Fibroblast of pulmonary artery (primary cell): Measurements from ENCODE around the gene GOLGA2.

ENCODE experiments used
- DNase-seq: peaks from one replicate; pipeline ENCODE4 v3.0.0-alpha.2; 2010; ENCODE audit warnings: low read depth
- H3K4me3 ChIP-seq: replicated peaks from 2 replicates; pipeline ENCODE4 v1.5.1; 2011; ENCODE audit warnings: low read depth, mild to moderate bottlenecking, control low read depth, low read length, moderate library complexity
- TF ChIP-seq, protein P1 (sequence below): IDR thresholded peaks from 2 replicates; pipeline ENCODE4 v1.5.1; 2011; ENCODE audit warnings: mild to moderate bottlenecking, control low read depth, low read length, inconsistent platforms; ENCODE audit errors: missing control alignments

Gene GOLGA2

DNA sequence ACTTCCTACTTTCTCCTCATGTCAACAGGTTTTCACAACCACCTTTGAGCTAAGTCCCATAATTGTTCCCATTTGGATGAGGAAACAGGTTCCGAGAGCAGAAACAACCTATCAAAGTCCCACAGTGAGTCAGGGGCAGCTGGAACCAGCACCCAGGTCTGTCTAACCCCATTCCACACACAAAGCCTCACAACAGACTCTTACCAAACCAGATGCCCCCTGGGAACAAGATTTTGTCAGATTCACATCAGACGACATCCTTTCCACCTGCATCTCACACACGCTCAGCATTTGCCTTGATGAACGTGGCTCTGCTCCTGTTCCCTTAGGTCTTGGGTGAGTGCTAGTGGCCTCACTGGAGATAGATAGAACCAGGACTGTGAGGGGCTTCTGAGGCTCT is 17.3 kb upstream of the GOLGA2 start:
- TF ChIP-seq, protein P1, sequence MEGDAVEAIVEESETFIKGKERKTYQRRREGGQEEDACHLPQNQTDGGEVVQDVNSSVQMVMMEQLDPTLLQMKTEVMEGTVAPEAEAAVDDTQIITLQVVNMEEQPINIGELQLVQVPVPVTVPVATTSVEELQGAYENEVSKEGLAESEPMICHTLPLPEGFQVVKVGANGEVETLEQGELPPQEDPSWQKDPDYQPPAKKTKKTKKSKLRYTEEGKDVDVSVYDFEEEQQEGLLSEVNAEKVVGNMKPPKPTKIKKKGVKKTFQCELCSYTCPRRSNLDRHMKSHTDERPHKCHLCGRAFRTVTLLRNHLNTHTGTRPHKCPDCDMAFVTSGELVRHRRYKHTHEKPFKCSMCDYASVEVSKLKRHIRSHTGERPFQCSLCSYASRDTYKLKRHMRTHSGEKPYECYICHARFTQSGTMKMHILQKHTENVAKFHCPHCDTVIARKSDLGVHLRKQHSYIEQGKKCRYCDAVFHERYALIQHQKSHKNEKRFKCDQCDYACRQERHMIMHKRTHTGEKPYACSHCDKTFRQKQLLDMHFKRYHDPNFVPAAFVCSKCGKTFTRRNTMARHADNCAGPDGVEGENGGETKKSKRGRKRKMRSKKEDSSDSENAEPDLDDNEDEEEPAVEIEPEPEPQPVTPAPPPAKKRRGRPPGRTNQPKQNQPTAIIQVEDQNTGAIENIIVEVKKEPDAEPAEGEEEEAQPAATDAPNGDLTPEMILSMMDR, result no peak
- no peak for DNase-seq
- no peak overlapping the region for H3K4me3 ChIP-seq

DNA sequence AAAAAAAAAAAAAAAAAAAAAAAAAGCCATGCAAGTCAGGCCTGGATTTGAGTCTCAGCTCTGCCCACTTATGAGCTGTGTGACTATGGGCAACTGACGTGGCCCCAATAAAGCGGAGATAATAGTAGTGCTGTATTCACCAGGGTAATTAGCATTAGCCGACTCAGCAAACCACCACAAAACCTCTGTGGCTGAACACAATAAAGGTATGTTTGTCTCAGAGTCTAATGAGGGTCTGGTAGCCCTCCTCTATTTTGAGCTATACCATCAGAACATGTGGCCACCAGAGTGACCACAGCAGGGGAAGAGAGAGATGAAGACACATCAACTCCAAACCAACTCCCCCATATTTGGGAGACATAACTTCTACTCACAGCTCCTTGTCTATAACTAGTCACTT is 16.2 kb upstream of the GOLGA2 start:
- no peak for DNase-seq
- TF ChIP-seq, protein P1, result no peak
- H3K4me3 ChIP-seq, result no peak overlapping the region

DNA sequence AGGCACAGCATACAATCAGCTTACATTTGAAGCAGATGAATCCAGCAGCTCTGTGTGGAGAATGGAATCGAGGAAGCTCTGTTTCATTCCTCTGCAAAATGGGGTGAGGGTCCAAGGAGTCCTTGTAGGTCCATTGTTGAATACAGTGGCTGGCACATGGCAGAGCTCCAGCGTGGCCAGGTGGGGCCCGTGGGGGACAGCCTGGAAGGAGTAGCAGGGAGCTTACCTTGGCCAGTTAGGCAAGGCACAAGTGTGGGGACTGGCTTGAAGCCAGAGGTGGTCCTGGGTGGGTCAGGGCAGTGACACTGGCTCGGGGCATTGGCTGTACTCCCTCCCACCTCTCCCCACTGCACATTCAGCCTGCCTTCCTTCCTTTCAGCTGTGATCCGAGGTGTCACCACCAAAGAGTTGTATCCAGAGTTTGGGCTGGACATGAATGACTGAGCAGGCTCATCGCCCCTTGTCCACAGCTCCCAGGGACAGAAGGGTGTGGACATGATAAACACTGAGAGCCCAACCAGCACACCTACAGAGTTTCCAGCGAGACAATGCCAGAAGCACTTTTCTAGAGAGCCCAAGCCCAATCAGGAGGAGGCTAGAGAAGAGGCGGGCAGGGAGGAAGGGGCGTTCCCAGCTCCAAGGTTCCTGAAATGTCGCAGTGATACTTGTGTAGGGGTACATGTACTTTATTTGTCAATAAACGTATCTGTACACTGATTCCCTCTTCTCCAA is 12.6 kb upstream of the GOLGA2 start:
- no peak overlapping the region for H3K4me3 ChIP-seq
- no peak for DNase-seq
- TF ChIP-seq, protein P1, result no peak

DNA sequence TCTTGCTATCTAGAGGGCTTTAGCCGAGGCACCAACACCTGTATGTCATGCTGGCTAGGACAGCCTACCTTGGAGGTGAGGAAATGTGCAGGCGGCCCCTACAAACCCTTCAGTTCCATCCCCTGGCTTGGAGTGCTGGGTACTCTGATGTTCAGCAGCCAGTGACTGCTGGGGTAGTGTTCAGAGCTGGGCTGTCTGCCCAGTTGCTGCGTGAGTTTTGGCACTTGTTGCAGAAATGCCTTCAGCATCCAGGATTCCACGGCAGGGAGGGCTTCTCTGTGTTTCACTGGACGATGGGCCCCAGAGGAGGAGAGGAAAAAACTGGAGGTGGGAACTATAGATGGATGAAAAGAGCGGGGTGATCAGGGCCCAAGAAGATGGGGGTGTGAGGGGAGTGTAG is 10.6 kb upstream of the GOLGA2 start:
- TF ChIP-seq, protein P1, result no peak
- DNase-seq, result peak; percentile 64
- H3K4me3 ChIP-seq, result no peak overlapping the region

DNA sequence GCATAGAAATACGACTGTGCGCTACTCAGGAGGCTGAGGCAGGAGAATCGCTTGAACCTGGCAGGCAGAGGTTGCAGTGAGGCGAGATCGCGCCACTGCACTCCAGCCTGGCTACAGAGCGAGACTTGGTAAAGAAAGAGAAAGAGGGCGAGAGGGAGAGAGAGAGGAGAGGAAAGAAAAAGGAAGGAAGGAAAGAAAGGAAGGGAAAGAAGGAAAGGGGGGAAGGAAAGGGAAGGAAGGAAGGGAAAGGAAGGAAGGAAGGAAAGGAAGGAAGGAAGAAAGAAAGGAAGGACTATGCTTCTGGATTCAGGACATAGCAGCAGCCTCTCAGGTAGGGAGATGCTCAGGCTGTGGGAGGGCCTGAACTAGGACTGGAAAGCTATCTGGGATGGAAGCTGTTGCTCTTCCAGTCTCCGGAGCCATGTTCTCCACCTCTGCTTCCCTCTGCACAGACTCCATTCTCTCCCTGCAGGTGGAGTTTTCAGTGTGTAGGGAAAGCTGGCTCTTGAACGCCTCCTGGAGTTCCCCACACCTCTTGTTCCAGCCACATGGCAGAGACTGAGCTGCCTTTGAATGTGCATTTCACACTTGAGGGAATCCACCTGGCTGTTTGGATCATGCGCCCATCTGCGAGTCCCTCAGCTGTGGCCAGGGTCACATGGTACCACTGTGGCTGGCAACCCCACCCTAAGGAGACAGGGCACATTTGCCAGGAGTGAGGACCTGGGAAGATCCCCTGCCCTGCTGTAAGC is 9.4 kb upstream of the GOLGA2 start:
- no peak overlapping the region for H3K4me3 ChIP-seq
- no peak for DNase-seq
- TF ChIP-seq, protein P1, result no peak

DNA sequence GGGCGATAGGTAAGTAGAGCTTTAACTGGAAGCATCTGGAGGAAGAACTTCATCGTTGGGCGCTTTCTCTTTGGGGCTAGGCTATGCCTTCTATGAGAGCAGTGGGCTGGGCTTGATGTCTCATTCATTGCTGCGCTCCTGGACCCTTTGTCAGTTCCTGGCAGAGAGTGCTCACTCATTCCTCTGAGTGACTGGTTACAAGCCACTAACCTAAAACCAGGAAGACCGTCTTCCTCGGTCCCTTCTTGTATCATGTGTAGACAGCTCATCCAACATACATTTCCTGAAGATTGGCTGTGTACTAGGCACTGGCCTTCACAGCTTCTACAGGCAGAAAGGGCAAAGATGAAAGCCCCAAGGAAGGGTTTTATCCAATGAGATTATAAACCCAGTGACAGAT is 6.7 kb upstream of the GOLGA2 start:
- DNase-seq, result peak; percentile 68
- TF ChIP-seq, protein P1, result no peak

More for the DNA sequence above, 6.7 kb upstream of the GOLGA2 start:
- H3K4me3 ChIP-seq, result no peak overlapping the region
